IPS-NIHi7 (cell line): ENCODE measurements around the gene CHRNE.
"Not testable (repeated sequence)": the region's sequence is repeated elsewhere in the genome, so short reads cannot be mapped to it uniquely, and the experiment has no call there.

Experiments used
- DNase-seq: peaks from one replicate; pipeline ENCODE4 v3.0.0; 2012; ENCODE audit warnings: mixed read lengths; ENCODE audit errors: extremely low spot score

The CHRNE gene

DNA sequence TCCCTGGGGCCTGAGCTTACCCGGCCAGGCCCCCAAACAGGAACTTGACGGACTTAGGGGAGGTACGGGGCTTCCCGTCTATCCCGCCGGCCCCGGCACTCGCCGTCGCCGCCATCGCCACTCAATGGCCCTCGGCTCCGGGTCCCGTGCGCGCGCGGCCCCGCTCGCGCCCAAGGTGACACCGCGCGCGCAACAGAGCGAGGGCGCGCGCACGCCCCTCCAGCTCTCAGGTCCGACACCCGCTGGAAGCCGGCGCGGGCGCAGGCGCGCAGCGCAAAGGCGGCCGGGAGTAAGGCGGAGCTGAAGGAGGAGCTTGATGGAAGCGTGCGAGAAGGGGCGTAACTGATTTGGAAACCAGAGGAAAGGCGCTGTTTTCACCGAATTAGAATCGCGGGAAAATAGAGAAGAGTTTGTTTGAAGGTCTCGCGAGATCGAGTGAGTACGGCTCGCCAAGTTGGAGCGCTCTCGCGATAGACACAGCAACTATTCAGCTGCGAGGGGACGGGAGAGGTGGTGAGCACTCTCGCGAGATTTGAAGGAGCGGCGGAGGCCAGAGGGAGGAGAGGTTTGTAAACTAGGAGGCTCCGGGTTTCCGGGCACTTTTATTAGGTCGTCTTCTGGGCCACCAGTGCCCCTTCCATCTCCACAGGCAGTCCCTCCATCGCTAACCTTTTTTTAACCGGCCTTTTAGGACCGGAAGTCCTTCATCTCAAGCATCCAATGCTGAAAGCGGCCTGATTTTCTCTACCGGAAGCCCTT lies 37.1 kb upstream of the CHRNE start, which contains the start of the genes RNF167 and SLC25A11:
TSS of gene RNF167 (plus strand) at position 473 of the 759 bp plus-strand sequence. CDS start 642 bp downstream, outside the sequence.
TSS of gene SLC25A11 (minus strand) at position 251 of the 759 bp plus-strand sequence. CDS start at position 115, 136 bp downstream.
- peak; percentile 96 for DNase-seq

DNA sequence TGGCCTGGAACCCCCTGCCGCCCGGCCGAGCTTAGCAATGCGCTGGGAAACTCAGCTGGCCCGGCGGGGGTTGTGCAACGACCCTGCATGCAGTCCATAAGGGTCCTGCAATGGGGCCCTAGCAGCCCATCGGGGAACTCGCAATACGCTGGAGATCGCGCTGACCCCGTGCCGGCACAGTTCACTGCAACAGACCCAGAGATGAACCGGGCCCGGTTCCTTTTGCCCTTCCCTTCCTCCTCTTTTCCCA lies 36.6 kb upstream of the CHRNE start:
- DNase-seq = peak; percentile 26

DNA sequence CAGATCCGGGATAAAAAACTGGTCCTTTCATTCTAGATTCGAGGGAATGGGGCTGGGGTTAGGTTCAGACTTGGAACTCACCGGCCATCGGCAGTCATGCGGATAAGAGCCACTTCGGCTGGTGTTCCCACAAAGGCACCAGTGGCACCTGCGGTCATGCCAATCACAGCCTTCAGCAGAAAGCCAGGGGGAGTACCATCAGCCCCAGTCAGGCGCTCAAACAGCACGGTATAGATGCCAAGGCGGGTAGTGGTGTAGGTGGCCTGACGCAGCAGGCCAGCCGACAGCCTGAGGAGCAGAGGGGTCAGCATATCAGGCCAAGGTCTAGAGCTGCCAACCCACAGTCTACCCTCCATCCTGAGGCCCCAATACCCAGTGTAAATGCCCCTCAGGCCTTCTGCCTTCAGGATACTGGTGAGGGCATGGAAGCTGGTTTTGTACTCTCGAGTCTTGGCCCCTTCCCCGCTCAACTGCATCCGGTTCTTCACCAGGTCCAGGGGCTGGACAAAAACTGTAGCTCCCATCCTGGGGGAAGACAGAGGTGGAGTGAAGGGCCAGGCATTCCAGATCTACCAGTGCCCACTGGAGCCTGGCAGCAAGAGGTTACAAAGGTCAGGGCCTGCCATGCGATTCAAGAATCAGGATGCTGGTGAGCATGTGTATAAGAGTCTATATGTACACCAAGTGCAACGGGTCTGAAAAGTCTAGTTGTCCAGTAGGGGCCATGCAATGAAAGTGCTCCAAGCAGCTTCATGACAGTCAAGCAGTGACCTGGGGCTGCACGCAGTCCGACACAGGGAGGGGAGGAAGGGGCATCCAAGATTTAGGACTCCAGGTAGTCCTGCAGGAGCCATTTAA lies 36.0 kb upstream of the CHRNE start:
- DNase-seq = no peak

DNA sequence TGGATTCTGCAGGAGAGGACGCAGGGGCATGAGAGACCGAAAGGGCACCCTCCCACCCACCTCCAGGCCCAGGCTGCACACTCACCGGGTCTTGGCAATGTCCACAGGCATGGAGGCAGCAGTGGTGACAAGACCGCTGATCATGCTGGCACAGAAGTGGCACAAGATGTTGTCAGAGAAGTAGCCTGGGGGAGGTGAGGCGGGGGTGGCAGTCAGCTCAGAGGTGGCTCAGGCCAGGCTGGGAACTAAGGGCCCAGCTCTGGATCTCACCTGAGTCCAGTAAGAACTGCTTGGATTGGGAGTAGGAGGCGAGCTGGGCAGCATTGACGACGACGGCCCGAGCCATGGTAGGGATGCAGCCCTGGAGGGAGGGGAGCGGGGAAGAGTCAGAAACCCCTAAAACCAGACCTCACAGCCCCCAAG lies 35.2 kb upstream of the CHRNE start:
- DNase-seq = no peak

DNA sequence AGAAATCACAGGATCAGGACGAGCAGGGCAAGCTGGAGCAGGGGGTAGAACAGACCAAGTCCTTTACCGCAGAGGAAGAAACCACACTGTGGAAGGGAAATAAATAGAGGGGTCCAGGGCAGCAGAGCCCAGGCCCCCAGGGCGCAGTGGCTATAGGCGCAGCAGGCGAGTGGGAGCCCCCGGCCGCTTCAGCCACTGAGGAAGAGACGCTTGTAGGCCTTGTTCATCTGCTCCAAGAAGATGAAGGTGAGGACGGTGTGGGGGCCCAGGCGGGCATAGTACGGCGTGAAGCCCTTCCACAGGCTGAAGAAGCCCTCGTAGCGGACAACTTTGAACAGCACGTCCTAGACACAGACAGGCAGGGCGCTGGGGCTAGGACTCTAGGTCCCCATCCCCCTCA lies 34.7 kb upstream of the CHRNE start:
- DNase-seq = no peak

DNA sequence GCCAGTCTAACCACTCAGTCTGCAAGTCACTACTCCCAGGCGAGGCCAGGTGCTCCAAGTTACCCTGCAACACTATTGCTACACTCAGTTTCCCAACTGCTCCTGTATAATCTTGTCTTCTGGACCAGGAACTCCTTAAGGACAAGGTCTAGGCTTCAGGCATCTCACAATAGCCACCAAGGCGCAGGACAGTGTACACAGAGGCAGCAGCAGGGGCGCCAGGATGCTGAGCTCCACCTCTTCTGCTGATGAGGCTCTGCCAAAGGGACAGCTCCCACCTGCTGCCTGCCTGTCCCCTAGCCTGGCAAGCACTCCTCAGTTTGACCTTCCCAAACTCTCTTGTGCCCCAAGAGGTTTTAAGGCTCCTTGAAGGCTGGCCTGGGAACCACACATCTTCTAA lies 33.5 kb upstream of the CHRNE start:
- DNase-seq = no peak

DNA sequence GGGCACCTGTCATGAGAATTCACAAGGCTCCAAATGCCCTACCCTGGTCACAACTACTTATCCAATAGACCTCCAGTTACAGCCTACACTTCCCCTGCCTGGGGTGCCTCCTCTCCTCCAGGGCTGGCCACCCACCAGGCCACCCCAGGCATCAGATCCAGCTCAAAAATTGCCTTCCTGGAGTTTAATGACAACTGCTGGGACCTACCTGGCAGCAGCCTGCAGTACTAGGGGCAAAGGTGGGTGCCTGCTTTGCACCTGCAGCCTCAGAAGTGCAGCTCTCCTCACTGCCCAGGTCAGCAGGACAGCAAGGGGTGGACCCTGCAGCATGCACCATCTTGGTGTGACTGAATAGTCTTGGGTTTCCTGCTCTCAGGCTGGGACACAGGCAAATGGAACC lies 32.8 kb upstream of the CHRNE start:
- DNase-seq = no peak

DNA sequence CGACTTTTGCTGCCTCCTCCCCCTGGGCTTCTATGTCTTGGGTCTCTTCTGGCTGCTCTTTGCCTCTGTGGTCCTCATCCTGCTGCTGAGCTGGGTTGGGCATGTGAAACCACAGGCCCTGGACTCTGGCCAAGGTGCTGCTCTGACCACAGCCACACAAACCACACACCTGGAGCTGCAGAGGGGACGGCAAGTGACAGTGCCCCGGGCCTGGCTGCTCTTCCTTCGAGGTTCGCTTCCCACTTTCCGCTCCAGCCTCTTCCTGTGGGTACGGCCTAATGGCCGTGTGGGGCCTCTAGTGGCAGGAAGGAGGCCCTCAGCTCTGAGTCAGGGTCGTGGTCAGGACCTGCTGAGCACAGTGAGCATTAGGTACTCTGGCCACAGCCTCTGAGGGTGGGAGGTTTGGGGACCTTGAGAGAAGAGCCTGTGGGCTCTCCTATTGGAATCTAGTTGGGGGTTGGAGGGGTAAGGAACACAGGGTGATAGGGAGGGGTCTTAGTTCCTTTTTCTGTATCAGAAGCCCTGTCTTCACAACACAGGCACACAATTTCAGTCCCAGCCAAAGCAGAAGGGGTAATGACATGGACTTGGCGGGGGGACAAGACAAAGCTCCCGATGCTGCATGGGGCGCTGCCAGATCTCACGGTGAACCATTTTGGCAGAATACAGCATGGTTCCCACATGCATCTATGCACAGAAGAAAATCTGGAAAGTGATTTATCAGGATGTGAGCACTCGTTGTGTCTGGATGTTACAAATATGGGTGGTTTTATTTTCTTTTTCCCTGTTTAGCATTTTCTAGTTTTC lies 31.5 kb upstream of the CHRNE start:
- DNase-seq = peak; percentile 66

DNA sequence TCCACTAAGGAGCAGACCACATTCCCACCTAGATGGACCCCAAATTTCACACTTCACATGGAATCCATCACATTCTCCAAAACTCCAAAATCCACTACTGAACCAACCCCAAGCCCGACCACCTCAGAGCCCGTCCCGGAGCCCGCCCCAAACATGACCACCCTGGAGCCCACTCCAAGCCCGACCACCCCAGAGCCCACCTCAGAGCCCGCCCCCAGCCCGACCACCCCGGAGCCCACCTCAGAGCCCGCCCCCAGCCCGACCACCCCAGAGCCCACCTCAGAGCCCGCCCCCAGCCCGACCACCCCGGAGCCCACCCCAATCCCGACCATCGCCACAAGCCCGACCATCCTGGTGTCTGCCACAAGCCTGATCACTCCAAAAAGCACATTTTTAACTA lies 30.7 kb upstream of the CHRNE start:
- DNase-seq = no peak

DNA sequence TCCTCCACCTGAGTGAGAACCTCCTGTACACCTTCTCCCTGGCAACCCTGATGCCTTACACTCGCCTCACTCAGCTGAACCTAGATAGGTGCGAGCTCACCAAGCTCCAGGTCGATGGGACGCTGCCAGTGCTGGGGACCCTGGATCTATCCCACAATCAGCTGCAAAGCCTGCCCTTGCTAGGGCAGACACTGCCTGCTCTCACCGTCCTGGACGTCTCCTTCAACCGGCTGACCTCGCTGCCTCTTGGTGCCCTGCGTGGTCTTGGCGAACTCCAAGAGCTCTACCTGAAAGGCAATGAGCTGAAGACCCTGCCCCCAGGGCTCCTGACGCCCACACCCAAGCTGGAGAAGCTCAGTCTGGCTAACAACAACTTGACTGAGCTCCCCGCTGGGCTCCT lies 29.9 kb upstream of the CHRNE start:
- DNase-seq = no peak

DNA sequence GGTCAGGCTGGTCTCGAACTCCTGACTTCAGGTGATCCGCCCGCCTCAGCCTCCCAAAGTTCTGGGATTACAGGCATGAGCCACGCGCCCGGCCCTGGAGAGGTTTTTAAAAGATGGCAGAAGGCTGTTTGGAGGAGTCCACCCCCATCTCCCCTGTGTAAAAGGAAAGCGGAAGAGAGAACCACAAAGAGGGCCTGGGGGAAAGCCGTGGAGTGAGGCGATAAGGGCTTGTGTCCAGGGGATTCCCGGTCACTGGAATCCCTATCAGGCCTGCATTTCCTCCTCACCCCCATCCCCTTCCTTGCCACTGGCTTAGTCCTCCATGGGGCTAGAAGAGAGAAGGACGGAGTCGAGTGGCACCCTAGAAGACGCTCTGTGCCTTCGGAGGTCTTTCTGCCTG lies 29.1 kb upstream of the CHRNE start, which contains the start of gene GP1BA:
TSS of gene GP1BA (plus strand) at position 315 of the 400 bp plus-strand sequence. CDS start 328 bp downstream, outside the sequence.
- no peak for DNase-seq

DNA sequence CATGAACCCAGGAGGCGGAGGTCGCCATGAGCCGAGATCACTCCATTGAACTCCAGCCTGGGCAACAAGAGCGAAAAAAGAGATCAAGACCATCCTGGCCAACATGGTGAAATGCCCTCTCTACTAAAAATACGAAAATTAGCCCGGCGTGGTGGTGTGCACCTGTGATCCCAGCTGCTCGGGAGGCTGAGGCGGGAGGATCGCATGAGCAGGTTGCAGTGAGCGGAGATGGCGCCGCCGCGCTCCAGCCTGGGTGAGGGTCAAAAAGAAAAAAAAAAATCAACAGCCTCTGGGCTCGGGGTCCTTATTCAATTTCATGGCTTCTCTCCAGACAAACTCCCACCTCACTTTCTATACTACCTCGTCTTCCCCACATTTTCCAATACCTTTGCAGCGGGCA lies 26.0 kb upstream of the CHRNE start:
- no peak for DNase-seq

DNA sequence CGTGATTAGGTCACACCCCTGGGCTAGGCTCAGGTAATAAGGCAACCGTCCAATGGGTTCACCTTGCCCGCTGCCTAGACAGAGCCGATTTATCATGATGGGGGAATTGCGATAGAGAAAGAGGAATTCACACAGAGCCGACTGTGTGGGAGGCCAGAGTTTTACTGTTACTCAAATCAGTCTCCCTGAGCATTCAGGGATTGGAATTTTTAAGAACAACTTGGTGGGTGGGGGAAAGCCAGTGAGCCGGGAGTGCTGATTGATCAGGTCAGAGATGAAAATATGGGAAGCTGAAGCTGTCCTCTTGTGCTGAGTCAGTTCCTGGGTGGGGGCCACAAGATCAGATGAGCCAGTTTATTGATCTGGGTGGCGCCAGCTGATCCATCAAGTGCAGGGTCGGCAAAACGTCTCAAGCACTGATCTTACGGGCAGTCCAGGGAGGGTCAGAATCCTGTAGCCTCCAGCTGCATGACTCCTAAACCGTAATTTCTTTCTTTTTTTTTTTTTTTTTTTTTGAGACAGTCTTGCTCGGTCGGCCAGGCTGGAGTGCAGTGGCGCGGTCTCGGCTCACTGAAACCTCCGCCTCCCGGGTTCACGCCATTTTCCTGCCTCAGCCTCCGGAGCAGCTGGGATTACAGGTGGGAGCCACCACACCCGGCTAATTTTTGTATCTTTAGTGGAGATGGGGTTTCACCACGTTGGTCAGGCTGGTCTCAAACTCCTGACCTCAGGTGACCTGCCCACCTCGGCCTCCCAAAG lies 23.9 kb upstream of the CHRNE start:
- DNase-seq = not testable (repeated sequence)

DNA sequence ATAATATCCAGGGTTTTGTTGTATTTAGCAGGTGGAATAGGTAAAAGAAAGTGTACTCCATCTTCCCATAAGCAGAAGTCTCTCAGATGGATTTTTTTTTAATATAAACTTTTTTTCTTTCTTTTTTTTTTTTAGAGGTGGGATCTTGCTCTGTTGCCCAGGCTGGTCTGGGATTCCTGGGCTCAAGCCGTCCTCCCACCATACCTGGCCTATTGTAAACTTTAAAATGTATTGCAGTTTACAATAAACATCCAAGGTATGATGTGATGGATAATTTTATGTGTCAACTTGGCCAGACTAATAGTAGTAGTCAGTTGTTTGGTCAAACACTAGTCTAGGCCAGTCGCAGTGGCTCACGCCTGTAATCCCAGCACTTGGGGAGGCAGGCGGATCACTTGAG lies 18.4 kb upstream of the CHRNE start:
- no peak for DNase-seq

DNA sequence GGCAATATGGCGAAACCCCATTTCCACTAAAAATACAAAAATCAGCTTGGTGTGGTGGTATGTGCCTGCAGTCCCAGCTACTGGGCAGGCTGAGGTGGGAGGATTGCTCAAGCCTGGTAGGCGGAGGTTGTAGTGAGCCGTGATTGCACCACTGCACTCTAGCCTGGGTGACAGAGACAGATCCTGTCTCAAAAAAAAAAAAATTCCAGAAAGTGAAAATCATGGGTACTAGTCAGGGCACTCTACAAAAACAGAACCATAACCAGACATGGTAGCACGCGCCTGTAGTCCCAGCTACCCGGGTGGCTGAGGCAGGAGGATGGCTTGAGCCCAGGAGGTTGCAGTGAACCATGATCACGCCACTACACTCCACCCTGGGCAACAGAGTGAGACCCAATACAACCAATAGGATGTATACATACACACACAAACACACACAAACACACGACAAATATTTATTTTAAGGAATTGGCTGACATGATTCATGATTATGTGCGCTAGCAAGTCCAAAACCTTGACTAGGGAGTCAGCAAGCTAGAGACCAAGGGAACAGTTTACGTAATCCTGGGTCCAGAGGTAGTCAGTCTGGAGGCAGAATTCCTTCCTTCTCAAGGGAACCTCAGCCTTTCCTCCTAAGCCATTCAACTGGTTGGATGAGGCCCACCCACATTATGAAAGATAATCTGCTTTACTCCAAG lies 17.6 kb upstream of the CHRNE start:
- no peak for DNase-seq

DNA sequence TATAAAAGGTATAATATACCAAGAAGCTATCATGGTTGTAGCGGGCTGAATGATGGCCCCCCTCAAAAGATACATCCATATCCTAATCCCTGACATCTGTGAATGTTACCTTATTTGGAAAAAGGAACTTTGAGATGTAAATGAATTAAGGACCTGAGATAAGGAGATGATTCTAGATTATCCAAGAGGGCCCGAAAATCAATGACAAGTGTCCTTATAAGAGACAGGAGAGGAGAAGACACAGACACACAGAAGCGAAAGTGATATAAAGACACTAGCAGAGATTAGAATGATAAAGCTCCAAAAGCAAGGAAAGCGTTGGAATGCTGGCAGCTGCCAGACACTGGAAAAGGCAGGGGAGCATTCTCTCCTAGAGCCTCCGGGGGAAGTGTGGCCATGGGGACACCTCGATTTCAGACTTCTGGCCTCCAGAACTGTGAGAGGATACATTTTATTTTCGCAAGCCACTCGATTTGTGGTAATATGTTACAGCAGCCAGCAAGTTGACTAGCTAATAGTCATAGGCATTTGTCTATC lies 16.7 kb upstream of the CHRNE start:
- no peak for DNase-seq

DNA sequence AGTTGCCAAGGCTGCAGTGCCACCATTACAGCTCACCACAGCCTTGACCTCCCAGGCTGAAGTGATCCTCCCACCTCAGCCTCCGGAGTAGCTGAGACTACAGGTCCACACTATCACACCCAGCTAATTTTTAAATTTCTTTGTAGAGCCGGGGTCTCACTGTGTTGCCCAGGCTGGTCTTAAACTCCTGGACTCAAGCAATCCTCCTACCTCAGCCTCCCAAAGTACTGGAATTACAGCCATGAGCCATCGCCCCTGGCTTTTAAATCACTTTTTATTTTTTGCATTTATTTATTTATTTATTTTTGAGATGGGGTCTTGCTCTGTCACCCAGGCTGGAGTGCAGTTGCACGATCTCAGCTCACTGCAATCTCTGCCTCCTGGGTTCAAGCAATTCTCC lies 11.7 kb upstream of the CHRNE start:
- not testable (repeated sequence) for DNase-seq

DNA sequence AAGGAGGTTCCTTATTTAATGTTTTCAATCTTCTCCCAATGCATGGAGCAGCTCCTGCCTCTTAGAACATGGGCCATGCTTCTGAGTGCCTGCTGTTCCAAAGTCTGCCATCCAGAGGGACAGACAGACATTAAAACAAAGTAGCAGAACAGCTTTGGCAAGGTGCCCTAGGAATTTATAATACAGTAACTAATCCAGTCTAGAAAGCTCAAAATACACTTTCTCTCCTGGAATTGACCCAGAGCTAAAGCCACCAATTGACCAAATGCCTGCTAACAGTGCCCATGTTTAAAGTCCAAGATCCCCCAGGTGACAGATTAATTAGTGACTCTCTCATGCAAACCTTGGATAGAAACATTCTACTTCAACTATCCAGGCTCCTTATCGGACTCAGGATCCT lies 11.1 kb upstream of the CHRNE start:
- no peak for DNase-seq

DNA sequence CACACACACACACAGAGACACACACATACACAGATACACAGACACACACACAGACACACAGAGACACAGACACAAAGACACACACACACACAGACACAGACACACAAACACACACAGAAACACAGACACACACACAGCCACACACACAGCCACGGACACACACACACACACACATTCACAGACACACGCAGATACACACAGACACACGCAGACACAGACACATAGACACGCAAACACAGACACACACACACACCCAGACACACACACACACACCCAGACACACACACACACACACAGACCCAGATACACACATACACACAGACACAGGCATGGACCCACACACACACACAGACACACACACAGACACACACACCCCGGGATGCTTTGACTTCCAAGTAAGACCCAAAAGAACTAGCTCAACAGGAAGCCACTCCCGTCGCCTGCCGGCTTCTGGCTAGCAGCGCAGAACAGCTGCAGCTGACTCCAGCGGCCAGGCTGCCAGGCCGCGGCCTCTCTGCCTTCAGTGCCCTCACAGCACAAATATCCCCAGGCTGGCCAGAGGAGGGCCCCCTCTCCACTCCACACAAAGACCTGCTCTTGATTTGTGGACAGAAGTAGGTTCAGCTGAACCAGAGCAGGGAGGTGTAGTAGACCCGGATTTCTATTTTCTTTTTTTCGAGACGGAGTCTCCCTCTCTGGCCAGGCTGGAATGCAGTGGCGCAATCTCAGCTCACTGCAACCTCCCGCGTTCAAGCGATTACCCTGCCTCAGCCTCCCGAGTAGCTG lies 6.0 kb upstream of the CHRNE start:
- DNase-seq = peak; percentile 92

DNA sequence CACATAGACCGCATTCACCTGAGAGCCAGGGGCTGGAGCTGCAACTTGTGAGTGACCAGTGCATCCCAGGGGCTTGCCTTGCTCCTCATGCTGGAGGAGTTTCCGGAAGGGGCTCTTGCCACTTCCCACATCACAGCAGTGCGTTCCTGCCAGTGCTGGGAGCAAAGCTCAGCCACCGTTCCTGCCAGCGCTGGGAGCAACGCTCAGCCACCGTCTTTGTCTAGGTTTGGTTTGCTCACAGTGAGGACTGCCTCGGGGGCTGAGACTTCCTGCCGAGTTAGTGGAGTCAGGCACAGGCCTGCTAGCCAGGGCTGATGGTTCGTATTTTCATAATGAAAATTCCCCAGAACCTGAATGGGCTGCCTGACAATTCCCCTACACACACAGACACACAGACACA lies 5.4 kb upstream of the CHRNE start:
- DNase-seq = peak; percentile 25
